Activated CD4-positive, alpha-beta T cell treated with anti-CD3 and anti-CD28 coated beads for 48 hours (primary cell): Measurements from ENCODE around the gene STRADB.
"Not testable (repeated sequence)": the region's sequence is repeated elsewhere in the genome, so short reads cannot be mapped to it uniquely, and the experiment has no call there.

Experiments
- DNase-seq: peaks from one replicate; pipeline ENCODE4 v3.0.0-alpha.2; 2020

The STRADB gene, protein sequence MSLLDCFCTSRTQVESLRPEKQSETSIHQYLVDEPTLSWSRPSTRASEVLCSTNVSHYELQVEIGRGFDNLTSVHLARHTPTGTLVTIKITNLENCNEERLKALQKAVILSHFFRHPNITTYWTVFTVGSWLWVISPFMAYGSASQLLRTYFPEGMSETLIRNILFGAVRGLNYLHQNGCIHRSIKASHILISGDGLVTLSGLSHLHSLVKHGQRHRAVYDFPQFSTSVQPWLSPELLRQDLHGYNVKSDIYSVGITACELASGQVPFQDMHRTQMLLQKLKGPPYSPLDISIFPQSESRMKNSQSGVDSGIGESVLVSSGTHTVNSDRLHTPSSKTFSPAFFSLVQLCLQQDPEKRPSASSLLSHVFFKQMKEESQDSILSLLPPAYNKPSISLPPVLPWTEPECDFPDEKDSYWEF

DNA sequence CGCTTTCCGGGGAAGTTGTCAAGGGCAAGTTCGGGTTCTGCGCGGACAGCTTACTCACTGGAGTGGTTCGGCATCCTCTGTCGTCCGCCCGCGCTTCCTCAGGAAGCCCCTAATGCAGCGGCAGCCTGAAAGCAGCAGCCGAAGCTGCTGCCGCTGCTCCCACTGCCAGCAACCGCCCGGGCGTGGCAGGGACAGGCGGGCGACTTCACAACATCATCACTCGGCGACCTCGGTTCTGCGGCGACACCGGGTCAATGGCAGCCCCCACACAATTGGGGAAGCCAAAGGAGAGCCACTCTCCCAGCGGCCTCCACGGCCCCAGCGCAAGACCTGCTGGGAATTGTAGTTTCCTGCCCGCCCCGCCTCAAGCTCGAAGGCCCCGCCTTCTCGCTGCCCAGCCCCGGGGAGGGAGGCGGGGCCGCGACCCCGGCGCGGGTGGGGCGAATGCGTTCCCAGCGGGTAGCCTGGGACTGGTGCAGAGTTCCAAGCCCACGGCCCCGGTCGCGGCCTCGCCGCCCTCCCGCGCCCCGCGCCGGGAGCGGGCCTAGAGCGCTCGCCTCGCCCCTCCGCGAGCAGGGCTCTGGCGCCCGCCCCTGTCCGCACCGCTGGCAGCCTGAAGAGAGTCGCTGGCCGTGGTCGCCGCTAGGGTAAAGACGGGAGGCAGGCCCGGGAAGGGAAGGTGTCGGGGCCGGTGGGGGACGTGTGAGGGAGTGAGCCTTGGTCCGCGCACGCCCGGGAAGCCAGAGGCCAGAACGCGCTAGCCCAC, at the start of gene STRADB, which contains the start of gene TRAK2:
STRADB (plus strand) TSS at position 449 of the 766 bp plus-strand sequence. CDS start 3,101 bp downstream, outside the sequence.
TRAK2 (minus strand) TSS at position 167 of the 766 bp plus-strand sequence. CDS start 30,951 bp downstream, outside the sequence.
- peak; percentile 97 for DNase-seq

DNA sequence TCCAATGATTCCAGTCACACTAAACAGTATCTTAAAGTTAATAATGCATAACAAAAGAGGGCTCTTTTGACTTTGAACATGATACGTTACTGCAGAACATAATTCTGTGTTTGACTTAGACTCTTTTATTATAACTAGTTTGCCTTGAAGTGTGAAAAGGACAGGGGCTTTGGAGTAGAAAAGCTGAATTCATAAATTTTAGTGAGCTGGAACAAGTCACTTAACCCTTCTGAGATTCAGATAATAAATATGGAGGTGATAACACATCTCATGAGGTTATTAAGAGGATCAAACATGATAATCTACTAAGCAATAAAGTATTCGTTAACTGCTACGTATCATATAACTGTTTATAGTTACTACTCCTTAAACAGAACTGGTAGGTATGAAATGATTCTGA, 49.7 kb upstream of the STRADB start:
- DNase-seq: no peak

DNA sequence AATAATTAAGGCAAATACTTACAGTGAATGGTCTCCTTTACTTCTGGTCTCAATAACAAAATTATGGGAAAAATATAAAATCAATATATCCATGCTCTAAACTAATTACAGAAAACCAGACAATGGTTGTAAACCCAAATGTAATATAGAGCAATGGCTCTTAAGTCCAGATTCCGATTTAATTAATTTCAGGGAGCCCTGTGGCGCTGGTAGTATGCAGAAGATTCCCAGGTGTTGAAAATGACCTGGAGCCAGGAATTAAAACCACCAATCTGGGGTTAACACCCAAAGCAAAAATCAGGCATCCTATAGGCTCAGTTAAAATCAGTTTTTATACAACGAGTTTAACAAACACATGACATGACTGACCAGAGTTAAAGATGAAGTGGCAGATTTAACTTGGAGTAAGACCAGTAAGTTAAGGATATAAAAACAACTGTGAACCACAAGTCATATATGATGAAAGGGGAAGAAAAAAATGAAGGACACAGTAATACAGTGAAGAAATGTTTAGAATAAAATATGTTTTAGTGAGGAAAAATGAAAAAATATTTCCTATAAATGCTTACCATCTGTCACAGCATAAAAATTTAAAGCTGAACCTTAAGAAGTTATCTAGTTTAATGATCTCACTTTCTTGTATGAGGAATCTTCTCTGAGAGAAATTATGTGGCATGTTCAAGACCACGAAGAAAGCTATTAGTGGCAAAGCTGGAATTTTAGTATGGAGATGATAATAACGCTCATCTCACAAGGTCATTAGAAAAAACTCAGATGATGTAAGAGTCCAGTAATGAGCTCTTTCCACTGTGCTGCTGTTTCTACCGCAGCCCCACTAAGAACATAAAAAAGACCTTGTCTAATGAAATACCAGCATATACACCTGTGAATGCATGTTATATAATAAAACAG, 48.6 kb upstream of the STRADB start:
- no peak for DNase-seq

DNA sequence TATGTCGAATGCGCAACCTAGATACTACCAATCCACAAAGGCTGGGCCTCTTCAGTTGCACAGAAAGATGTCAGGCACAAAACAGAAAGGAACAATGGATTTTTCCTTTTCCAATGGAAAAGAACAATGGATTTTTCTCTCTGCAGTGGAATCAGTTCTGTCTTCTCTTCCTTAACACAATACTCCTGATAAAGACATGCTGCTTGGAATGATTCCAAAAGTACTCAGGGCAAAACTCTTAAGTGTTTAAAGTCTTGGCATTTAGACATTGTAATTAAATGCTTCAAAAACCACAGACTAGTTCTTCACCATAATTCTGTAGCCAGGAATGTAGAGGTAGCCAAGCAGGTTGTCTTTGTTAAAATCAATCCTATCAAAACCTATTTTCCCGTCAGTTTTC, 47.7 kb upstream of the STRADB start:
- no peak for DNase-seq

DNA sequence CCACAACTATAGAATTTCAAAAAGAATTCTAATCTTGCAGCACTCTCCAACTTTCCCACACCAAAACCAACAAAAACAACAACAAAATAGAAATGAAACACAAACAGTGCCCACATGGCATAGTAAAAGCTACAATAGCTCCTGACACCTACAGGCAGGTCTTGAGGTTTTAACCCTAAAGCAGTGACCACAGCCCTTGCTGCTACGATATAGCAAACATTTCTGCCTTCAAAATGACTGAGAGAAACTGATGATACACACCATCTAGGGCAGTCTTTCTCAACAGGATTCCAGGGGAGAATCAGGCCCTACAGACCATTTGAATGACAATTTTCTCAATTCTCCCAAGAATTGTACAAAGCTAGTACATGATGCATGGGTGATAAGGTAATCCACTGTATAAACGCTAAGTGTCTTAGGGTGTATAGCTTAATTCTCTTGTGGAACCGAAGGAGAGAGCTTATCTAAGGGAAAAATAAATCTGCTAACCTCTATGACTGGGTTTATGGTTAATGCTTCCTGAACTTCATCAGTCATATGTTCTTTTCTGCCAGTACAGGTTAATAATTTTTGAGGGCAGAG, 46.8 kb upstream of the STRADB start:
- no peak for DNase-seq

DNA sequence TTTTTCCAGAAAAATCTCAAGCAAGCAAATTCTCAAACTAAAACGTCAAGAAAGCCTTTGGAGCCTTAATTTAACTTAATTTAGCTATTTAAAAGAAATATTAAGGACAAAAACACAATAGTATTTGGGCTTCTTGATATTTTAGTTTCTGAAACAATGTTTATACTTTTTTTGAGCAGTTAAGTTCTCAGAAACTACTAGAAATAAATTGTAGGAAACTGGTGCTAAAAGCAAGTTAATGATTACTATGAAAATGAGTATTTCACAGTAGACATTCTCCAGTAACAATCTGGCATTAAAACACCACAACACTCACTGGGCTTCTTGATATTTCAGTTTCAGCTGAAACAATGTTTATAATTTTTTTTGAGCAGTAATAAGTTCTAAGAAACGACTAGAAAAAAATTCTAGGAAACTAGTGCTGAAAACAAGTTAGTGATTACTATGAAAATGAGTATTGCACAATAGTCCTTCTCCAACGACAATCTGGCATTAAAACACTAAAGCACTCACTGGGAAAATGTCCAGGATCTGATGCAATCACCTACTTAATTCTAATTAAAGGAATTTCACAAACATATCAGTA, 45.4 kb upstream of the STRADB start:
- DNase-seq: no peak

DNA sequence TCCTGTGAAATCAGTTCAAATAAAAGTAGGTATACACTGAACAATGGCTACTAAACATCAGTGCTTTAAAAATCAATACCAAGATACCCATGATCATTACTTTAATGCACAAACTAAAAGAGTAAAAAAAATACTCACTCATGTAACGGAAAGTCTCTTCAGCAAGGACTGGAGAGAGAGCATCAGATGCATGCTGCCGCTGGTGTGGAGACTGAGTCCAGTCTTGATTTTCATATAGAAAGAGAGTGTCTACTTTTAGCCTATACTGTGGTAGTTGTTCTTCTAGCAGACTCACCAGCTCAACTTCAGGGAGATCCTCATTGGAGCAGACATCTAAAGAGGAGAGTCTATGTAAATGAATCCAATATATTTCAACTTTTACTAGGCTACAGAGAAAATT, 44.3 kb upstream of the STRADB start:
- DNase-seq: no peak

DNA sequence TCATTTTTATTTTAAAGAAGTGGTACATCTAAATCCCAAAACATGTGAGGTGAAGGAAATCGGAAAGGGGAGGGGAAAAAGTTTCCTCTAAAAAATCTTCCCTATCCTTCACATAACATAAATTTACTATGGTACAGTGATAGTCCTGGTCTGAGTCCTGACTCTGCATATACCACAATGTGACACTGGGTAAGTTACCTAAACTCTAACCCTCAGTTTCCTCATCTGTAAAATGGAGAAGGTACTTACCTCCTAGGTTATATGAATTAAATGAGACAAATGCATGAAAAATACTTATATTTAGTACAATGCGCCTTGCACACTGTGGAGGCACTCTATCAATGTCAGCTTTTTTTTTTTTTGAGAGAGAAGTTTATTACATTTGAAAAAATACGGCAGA, 42.6 kb upstream of the STRADB start:
- DNase-seq: no peak

DNA sequence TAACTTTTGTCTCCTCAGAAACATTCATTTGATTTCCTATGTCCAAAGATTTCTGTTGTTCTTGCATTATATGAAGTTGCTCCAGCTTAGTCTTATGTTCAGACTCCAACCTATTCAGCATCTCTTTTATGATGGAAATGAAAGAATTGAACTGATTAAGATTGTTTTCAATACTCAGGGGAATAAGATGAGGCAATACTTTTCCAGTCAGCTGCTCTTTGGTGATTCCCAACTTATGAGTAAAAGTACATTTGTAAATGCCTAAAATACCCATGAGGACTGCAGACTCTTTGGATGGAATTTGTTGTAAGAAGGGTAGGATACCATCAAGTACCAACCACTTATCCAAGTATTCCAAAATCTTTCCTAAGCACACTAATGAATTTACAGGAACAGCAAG, 40.1 kb upstream of the STRADB start:
- no peak for DNase-seq

DNA sequence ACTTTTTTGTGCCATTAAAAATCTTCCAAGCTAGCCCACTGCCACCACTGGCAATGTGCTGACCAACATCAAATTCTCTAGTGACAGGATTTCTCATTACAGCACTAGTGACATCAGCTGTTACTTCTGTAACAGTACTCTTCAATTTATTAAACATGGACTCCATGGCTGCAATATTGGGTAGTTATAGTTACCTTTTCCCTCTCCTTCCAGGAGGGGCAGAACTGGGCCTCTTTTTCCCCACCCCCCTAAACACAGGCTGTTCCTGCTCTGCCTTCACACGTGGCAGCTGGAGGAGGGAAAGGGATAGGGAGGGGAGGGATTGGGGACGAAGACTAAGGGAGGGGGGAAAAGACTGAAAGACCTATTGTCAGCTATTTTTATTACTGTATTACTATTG, 38.4 kb upstream of the STRADB start:
- DNase-seq: no peak

DNA sequence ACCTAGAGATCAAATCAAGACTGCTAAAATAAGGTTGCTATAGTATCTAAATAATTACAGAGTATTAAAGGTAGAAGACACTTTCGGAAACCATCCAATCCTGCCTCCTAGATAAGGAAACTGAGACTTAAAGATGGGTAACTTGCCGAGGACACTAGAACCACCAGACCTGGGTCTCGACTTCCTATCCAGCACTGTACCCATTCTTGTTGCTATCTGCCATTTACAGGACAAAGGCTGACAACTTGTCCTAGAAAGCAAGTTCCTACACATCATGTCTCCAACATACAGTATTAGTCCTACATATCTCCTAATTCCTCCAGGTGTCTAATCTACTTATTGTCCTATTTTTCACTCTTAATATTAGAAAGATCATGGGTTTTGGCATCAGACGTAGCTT, 38.0 kb upstream of the STRADB start:
- DNase-seq: no peak

DNA sequence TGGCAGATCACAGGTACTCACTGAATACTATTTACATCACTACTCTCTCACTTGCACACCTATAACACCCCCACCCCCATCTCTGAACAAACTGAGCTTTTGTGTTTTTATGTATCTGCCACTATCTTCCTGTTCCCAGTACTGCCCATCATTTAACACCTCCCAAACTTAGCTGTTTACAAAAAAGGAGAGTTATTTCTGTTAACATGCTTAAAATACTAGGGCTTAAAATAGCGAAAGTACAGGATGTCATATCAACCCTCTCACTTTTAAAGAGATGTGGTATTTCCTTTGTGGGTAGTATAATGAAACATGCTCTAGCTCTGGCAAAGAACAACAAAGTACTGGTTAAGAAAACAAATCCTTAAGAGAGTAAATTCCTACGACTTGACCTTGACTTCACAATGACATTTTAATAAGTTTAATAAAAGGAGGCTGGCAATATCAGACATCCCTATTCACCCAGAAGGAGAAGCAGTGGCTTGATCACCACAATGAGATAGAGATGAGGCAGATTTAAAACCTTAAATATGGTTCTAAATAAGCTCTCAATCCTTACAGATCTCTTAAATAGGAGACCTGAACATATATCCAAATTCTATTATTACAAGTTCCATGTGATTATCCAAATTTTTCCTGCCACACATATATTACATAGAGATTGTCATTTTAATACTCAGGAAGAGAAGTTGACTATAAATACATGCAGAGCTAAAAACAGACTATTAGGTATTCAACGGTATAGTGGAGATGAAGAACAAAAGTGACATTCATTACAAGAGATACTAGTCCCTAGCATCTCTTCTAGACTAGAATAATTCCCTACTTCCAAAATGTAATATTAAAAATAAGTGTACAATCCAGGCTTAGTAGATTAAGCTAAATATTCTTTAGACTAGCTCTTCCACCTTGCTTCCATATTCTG, 37.2 kb upstream of the STRADB start:
- DNase-seq: no peak

DNA sequence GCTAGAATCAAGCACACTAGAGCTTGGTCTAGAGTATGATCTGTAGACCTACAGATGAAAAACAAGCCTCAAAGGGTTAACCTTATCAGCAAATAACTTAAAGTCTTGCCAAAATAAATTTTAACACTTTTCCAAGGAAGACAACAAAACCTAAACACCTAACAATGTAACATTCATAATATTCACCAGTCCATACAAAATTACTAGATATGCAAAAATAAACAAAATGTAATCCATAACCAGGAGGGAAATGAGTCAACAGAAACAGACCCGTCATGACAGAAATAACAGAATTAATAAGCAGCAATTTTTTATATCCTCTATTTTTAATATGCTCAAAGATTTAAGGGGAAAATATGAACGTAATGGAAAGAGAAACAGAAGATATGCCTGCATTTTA, 36.4 kb upstream of the STRADB start:
- no peak for DNase-seq

DNA sequence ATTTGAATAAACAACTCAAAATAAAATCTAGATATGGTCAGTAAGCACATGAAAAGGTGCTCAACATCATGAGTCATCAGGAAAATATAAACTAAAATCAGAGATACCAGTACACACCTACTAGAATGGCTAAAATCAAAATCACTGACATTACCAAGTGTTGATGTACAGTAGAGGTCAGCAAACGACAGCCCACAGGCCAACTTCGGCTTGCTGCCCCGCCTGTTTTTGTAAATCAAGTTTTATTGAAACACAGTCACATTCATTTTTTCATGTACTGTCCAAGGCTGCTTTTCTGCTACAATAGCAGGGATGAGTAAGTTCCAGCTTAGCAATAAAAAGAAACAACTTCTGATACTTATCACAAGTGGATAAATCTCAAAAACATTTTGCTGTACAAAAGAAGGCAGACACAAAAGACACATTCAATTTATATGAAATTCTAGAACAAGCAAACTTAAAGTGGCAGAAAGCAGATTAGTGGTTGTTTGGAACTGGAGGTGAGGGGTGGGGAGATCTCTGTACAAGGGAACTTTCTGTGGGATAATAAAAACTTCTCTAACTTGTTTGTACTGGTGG, 32.4 kb upstream of the STRADB start:
- no peak for DNase-seq

DNA sequence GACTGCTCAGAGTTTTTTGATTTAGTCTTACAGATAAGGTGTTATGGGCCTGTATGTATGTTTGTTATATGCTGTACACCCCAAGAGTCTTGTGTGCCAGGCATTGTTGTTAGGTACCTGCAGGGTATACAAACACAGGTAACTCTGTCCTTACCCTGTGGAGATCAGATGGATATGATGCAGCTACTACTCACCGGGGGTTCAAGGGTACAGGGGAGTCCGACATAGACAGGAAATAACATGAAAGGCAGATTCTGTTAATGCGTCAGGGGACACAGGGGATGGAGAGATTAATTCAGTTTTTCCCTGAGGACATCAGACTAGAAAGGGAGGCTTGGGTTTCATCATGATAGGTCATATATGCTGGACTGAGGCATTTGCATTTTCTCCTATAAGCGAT, 31.6 kb upstream of the STRADB start:
- DNase-seq: no peak

DNA sequence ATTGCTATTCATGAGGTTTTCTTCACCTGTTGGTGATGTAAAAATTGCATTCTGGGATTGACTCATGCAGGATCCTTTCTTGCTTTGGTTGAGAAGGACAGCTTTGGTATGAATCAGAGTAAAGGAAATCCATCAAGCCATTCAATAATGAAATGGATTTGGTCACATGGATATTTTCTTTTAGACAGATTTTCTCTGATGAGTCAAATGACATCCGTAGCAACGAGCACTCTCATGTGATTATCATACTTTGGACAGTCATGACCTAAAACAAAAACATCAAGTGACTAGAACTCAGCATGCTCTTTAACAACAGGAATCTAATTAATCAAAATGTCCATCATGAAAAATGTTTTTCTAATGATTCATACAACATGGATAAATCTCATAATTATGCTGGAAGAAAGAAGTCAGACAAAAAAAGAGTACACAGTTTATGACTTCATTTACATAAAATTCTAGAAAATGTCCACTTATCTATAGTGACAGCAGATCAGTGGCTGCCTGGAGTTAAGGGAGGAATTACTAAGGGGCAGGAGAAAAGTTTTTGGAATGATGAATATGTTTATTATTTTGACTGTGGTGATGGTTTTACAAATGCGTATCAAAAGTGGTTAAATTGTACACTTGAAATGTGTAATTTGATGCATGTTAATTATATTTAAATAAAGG, 31.0 kb upstream of the STRADB start:
- no peak for DNase-seq

DNA sequence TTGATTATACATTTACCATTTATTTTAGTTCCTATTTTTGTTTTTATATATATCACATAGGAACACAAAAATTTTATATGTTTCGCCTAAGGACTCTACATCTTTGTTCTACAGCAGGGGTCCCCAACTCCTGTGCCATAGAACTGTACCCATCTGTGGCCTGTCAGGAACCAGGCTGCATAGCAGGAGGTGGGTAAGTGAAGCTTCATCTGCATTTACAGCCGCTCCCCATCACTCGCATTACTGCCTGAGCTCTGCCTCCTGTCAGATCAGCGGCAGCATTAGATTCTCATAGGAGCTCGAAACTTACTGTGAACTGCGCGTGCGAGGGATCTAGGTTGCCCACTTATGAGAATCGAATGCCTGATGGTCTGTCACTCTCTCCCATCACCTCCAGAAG, 25.6 kb upstream of the STRADB start:
- DNase-seq: no peak

DNA sequence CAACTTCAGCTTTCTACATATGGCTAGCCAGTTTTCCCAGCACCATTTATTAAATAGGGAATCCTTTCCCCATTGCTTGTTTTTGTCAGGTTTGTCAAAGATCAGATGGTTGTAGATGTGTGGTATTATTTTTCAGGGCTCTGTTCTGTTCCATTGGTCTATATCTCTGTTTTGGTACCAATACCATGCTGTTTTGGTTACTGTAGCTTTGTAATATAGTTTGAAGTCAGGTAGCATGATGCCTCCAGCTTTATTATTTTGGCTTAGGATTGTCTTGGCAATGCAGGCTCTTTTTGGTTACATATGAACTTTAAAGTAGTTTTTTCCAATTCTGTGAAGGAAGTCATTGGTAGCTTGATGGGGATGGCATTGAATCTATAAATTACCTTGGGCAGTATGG, 23.2 kb upstream of the STRADB start:
- not testable (repeated sequence) for DNase-seq

DNA sequence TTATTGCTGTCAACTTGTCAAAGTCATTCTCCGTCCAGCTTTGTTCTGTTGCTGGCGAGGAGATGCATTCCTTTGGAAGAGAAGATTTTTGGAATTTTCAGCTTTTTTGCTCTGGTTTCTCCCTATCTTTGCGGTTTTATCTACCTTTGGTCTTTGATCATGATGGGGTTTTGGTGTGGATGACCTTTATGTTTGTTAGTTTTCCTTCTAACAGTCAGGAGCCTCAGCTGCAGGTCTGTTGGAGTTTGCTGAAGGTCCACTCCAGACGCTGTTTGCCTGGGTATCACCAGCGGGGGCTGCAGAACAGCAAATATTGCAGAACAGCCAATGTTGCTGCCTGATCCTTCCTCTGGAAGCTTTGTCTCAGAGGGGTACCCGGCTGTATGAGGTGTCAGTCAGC, 21.7 kb upstream of the STRADB start:
- DNase-seq: not testable (repeated sequence)

DNA sequence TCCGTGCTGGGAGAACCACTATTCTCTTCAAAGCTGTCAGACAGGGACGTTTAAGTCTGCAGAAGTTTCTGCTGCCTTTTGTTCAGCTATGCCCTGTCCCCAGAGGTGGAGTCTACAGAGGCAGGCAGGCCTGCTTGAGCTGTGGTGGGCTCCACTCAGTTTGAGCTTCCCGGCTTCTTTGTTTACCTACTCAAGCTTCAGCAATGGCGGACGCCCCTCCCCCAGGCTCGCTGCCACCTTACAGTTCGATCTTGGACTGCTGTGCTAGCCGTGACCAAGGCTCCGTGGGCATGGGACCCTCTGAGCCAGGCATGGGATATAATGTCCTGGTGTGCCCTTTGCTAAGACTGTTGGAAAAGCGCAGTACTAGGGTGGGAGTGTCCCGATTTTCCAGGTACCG, 21.2 kb upstream of the STRADB start:
- DNase-seq: not testable (repeated sequence)
